Measurements from ENCODE around the gene WDR6.

DNA sequence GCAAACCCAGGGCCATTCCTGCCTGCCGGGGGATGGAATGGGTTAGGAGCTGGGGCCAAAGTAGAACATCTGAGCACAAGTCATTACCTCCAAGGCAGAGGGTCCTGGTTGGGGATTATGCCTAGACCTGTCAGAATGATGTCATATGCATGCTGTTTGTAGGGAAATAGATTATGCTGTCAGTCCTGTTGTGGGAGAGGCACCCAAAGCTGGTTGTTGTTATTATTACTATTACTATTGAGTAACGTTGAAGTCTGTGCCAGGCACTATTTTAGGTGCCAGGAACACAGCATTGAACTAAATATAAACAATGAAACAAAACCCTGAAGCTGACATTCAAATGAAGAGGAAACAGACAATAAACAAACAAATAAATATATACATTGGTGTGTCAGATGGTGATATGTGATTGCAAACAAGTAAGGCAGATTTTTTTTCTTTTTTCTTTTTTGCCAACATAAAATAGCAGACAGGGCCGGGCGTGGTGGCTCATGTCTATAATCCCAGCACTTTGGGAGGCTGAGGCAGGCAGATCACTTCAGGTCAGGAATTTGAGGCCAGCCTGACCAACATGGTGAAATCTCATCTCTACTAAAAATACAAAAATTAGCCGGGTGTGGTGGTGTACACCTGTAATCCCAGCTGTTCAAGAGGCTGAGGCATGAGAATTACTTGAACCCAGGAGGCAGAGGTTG lies 15.2 kb upstream of the WDR6 start:
- TF ChIP-seq POLR2A (IDR thresholded peaks at IDR 0.05) (no peak), CTCF (IDR thresholded peaks at IDR 0.05) (no peak), EP300 (IDR thresholded peaks at IDR 0.05) (no peak)
